DND-41 (cell line): Measurements from ENCODE around the gene ADAM15.

Experiments
- ATAC-seq: fragments of 200-7000 bp; cut with Tn5 transposase; 3 replicates; pipeline ENCODE4 v1.9.1; 2021; ENCODE audit warnings: low read depth; ENCODE audit not compliant: insufficient read depth
- DNase-seq: peaks from one replicate; pipeline ENCODE4 v3.0.0-alpha.2; 2020
- H2AFZ ChIP-seq: 2 replicates; pipeline ENCODE4 v1.6.0; 2012; ENCODE audit warnings: low read depth, low read length
- H3K27ac ChIP-seq: 2 replicates; pipeline ENCODE4 v1.5.1; 2012; ENCODE audit warnings: low read length, inconsistent platforms
- H3K27me3 ChIP-seq: fragments of 200-600 bp; sonication (generic); 2 replicates; pipeline ENCODE4 v1.6.0; 2012; ENCODE audit warnings: low read length, mild to moderate bottlenecking, inconsistent platforms; ENCODE audit not compliant: insufficient read depth, poor library complexity
- H3K36me3 ChIP-seq: 2 replicates; pipeline ENCODE4 v1.5.1; 2012; ENCODE audit warnings: low read length, inconsistent platforms; ENCODE audit not compliant: insufficient read depth
- H3K4me1 ChIP-seq: 2 replicates; pipeline ENCODE4 v1.5.1; 2012; ENCODE audit warnings: mild to moderate bottlenecking, low read length; ENCODE audit not compliant: insufficient read depth
- H3K4me2 ChIP-seq: 2 replicates; pipeline ENCODE4 v1.6.0; 2012; ENCODE audit warnings: mild to moderate bottlenecking, moderate library complexity, low read length, inconsistent platforms; ENCODE audit not compliant: insufficient read depth
- H3K4me3 ChIP-seq, 2 experiments: fragments of 200-600 bp in 1 of 2; shearing (Covaris generic) in 1 of 2; 2 replicates each; pipeline ENCODE4 v1.5.1; 2012 to 2016; ENCODE audit warnings: inconsistent platforms in 2 of 2, low read length in 2 of 2, mild to moderate bottlenecking in 2 of 2, low read depth in 1 of 2, moderate library complexity in 1 of 2
- H3K79me2 ChIP-seq: 2 replicates; pipeline ENCODE4 v1.6.0; 2012; ENCODE audit warnings: low read length, inconsistent platforms; ENCODE audit not compliant: insufficient read depth
- H3K9ac ChIP-seq: 2 replicates; pipeline ENCODE4 v1.6.0; 2012; ENCODE audit warnings: low read depth, mild to moderate bottlenecking, inconsistent platforms, low read length, moderate library complexity
- H3K9me3 ChIP-seq: 2 replicates; pipeline ENCODE4 v1.5.1; 2012; ENCODE audit warnings: low read length, moderate library complexity, mild to moderate bottlenecking, inconsistent platforms; ENCODE audit not compliant: insufficient read depth, severe bottlenecking
- H4K20me1 ChIP-seq: 2 replicates; pipeline ENCODE4 v1.6.0; 2012; ENCODE audit warnings: low read length; ENCODE audit not compliant: insufficient read depth
- CTCF ChIP-seq: IDR thresholded peaks from 2 replicates; pipeline ENCODE4 v1.5.1; 2012; ENCODE audit warnings: borderline replicate concordance, low read length, moderate library complexity, mild to moderate bottlenecking; ENCODE audit not compliant: poor library complexity, severe bottlenecking; ENCODE audit errors: extremely low read depth
- EZH2 ChIP-seq: IDR thresholded peaks from 3 replicates; pipeline ENCODE4 v1.6.1; 2012; ENCODE audit warnings: borderline replicate concordance, low read depth, mild to moderate bottlenecking, moderate library complexity, low read length, inconsistent platforms; ENCODE audit not compliant: severe bottlenecking

Gene ADAM15

GRCh38 chr1:155002464-155003226 is 48.5 kb upstream of the ADAM15 start, which contains the start of gene ZBTB7B:
Gene ZBTB7B (plus strand): TSS chr1:155002802. CDS start chr1:155014661, 11,859 bp downstream.
- peaks cover 74% of the 10 kb centered on the region for H4K20me1 ChIP-seq
- H3K4me2 ChIP-seq, result peak within 1 kb of the TSS; percentile 15; the same call in 1 of the 2 replicates
- H3K9ac ChIP-seq, result no peak within 1 kb of the TSS
- H3K36me3 ChIP-seq, result no peaks in the 10 kb centered on the region
- TF ChIP-seq EZH2 (no peak), CTCF (no peak)
- peaks cover 37% of the 10 kb centered on the region for H3K4me1 ChIP-seq
- H2AFZ ChIP-seq, result no peak within 1 kb of the TSS
- H3K9me3 ChIP-seq, result no peaks in the 10 kb centered on the region
- no peak within 1 kb of the TSS for H3K27ac ChIP-seq
- no peaks in the 10 kb centered on the region for H3K79me2 ChIP-seq
- no peak within 1 kb of the TSS for H3K4me3 ChIP-seq
- ATAC-seq (no peak), DNase-seq (no peak)
- H3K27me3 ChIP-seq, result peaks cover 49% of the 10 kb centered on the region

GRCh38 chr1:155003227-155003765 is 47.8 kb upstream of the ADAM15 start:
- no peaks in the 10 kb centered on the region for H3K9me3 ChIP-seq
- no peak overlapping the region for H2AFZ ChIP-seq
- no peak overlapping the region for H3K27ac ChIP-seq
- H4K20me1 ChIP-seq, result peaks cover 73% of the 10 kb centered on the region
- no peak for TF ChIP-seq EZH2
- TF ChIP-seq CTCF, result no peak
- no peak overlapping the region for H3K4me3 ChIP-seq
- no peaks in the 10 kb centered on the region for H3K79me2 ChIP-seq
- H3K4me2 ChIP-seq, result no peak overlapping the region
- ATAC-seq (no peak), DNase-seq (no peak)
- no peaks in the 10 kb centered on the region for H3K36me3 ChIP-seq
- peaks cover 31% of the 10 kb centered on the region for H3K4me1 ChIP-seq
- H3K27me3 ChIP-seq, result peaks cover 42% of the 10 kb centered on the region
- H3K9ac ChIP-seq, result no peak overlapping the region

- no peak overlapping the region for H3K27ac ChIP-seq
- no peak for DNase-seq
- no peak overlapping the region for H3K4me3 ChIP-seq
- H3K9me3 ChIP-seq, result no peaks in the 10 kb centered on the region
- H4K20me1 ChIP-seq, result peaks cover 67% of the 10 kb centered on the region
- peaks cover 41% of the 10 kb centered on the region for H3K27me3 ChIP-seq
- ATAC-seq, result no peak
- no peak for TF ChIP-seq CTCF
- no peak for TF ChIP-seq EZH2
- no peak overlapping the region for H3K4me2 ChIP-seq
- H3K9ac ChIP-seq, result no peak overlapping the region
- no peaks in the 10 kb centered on the region for H3K36me3 ChIP-seq
- no peak overlapping the region for H2AFZ ChIP-seq
- H3K4me1 ChIP-seq, result peaks cover 25% of the 10 kb centered on the region
- no peaks in the 10 kb centered on the region for H3K79me2 ChIP-seq
Observed at GRCh38 chr1:155003766-155004351, 47.3 kb upstream of the ADAM15 start.
